NCI-H146 (cell line): ENCODE data around the gene SYCN.

Source experiments
- DNase-seq: peaks from one replicate; lab custom pipeline; 2025; lab: John Stamatoyannopoulos, UW

SYCN gene

DNA sequence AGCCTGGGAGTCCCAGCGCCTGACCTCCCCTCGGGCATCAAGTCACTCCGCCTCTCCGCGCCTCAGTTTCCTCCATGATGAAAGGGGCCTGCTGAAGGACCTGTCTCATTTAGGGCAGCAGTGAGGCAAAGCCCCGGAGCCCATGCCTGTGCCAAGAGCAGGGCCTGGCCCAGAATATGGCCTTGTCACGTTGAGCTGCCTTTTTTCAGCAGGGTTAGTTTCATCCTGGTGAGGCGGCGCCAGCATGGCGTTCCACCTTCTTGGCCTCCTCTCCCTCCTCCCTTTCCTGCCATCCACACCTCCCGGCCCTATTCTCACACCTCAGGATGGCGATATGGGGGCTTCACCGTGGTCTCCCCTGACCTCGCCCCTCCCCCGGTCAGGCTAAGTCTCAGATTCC is 48.3 kb downstream of the SYCN start:
- no peak for DNase-seq

DNA sequence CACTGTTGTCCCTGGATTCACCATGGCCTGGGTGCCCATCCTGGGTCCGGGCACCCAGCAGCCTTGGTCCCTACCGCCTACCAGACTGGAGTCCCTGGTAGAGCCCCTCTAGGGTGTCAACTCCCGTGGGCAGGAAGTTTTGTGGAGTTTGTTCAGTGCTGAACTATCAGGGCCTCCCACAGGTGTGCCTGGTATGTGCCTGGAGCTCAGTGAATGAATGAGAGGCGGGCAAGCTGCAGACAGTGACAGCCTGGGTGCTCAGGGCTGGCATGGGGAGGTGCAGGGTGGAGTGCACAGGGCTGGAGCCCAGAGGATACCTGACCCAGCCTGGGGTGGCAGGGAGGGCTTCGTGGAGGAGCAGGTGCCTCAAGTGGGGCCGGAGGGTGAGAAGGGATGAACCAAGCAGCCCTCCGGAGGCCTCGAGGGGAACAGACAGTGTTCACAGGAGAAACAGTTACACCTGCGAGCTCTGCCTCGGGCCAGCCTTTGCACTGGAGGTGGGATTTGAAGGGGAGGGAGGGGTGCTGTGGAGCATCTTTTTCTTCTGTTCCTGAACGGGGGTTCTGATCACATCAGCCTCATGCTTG is 48.9 kb downstream of the SYCN start:
- DNase-seq: no peak

DNA sequence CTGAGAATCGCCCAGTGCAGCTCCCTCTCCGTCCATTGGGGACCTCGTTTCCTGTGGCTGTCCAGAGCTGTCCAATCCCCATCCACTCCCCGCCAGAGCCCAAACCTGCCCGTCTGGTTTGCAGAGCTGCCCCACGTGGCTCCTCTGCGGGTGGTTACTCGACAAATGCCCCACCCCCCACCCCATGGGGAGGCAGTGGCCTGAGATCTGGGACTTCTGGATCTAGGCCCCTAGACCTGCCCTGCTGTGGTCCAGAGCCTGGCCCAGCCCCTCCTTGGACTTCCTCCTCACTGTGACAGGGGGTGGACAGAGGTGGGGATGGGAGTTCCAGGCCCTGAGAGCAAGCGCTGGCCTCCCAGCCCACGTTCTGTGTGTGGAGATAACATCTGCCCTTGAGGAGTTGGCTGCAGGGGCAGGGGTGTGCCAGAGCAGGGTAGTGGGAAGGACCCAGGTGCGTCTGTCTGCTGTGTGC is 49.4 kb downstream of the SYCN start:
- no peak for DNase-seq

DNA sequence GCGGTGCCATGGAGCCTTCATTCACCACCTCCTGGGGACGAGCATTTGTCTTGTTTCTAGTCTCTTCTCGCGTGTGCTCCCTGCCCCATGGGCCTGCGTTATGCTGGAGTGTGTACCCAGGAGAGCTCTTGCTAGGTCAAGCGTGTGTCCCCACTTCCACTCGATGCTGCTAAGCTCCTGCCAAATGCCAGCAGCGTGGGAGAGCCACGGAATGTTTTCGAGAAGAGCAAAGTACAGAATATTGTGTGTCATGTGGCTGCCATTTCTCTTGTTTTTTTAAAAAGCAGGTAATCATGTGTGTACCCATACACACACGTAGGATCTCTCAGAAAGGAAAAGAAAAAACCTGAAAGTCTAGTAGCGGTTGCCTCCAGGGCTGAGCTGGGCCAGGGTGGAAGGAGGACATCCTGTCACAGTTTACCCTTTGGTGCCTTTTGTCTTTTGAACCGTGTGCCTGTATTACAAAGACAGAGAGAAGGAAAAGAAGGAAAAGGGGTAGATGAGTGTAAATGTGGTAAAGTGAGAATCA is 49.9 kb downstream of the SYCN start:
- DNase-seq: no peak
